Dedifferentiated amniotic fluid mesenchymal stem cell (primary cell): Measurements from ENCODE around the gene KLF2.
"Not testable (repeated sequence)": the region's sequence is repeated elsewhere in the genome, so short reads cannot be mapped to it uniquely, and the experiment has no call there.

Experiments
- DNase-seq: peaks from one replicate; pipeline ENCODE4 v3.0.0-alpha.2; 2016; ENCODE audit errors: extremely low spot score

KLF2 gene

GRCh38 chr19:16324384-16325160 is at the start of gene KLF2:
Gene KLF2, plus strand, starts transcription at chr19:16324826. Its CDS starts 98 bp downstream, at chr19:16324924.
- DNase-seq, result peak; percentile 87

DNA sequence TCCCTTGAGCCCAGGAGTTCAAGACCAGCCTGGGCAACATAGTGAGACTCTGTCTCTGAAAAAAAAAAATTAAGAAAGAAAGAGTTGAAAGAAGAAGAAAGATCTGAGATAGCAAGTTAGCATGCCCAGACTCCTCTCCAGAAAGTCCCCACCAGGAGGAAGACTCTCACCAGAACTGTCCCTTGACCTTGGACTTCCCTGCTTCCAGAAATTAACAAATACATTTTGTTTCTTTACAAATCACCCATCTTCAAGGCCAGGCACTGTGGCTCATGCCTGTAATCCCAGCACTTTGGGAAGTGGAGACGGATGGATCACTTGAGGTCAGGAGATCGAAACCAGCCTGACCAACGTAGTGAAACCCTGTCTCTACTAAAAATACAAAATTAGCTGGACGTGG is 44.3 kb upstream of the KLF2 start:
- DNase-seq, result no peak

DNA sequence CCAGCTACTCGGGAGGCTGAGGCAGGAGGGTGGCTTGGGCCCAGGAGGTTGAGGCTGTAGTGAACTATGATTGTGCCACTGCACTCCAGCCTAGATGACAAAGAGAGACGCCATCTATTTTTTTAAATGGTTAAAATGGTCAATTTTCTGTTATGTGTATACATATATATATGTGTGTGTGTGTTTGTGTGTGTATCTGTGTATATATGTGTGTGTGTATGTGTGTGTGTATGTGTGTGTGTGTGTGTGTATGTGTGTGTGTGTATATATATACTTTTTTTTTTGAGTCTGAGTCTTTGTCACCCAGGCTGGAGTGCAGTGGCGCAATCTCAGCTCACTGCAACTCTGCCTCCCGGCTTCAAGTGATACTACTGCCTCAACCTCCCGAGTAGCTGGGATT is 42.9 kb upstream of the KLF2 start:
- DNase-seq, result no peak

GRCh38 chr19:16283210-16284061 is 41.2 kb upstream of the KLF2 start:
- DNase-seq, result no peak

- DNase-seq, result no peak
These were observed 40.1 kb upstream of the KLF2 start for GRCh38 chr19:16284505-16284904.

GRCh38 chr19:16285079-16285478 is 39.5 kb upstream of the KLF2 start:
- DNase-seq, result not testable (repeated sequence)

- no peak for DNase-seq
These were observed 38.7 kb upstream of the KLF2 start for GRCh38 chr19:16285769-16286498.

- no peak for DNase-seq
These were observed 36.1 kb upstream of the KLF2 start for GRCh38 chr19:16288544-16288943.

- DNase-seq, result no peak
These were observed 35.0 kb upstream of the KLF2 start for GRCh38 chr19:16289594-16289993.

- no peak for DNase-seq
These were observed 33.9 kb upstream of the KLF2 start for GRCh38 chr19:16290692-16291091.

- peak; percentile 93 for DNase-seq
These were observed 31.2 kb upstream of the KLF2 start for GRCh38 chr19:16293118-16294091.

GRCh38 chr19:16295057-16295456 is 29.6 kb upstream of the KLF2 start:
- no peak for DNase-seq

DNA sequence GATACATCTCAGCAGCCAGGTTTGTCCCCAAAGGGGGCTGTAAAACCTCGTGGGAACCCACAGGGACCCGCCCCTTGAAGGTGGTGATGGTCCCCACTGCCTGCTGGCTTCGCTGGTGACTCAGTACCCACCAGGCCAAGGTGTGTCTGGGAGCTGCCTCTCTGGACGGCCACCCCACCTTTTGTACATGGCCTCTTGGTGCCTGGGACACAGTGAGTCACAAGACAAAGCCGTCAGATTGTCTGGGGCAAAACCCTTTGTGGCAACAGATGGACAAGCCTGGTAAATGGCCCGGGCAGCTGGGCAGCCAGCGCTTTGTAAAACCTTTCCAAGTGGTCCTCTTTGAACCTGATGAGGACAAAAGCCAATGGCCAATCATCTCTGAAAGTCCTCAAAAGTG is 27.9 kb upstream of the KLF2 start:
- no peak for DNase-seq

- DNase-seq, result no peak
These were observed 26.9 kb upstream of the KLF2 start for GRCh38 chr19:16297575-16298178.

DNA sequence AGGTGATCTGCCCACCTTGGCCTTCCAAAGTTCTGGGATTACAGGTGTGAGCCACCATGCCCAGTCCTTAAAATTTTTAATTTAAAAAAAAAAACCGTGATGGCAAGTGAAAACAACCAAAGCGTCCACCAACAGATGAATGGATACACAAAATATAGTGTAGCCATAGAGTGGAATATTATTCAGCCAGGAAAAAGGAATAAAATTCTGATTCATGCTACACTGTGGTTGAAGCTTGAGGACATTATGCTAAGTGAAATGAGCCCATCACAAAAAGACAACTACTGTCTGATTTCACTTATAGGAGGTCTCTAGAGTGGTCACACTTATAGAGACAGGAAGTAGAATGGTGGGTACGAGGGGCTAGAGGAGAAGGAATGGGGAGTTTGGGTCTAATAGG is 26.3 kb upstream of the KLF2 start:
- no peak for DNase-seq

DNA sequence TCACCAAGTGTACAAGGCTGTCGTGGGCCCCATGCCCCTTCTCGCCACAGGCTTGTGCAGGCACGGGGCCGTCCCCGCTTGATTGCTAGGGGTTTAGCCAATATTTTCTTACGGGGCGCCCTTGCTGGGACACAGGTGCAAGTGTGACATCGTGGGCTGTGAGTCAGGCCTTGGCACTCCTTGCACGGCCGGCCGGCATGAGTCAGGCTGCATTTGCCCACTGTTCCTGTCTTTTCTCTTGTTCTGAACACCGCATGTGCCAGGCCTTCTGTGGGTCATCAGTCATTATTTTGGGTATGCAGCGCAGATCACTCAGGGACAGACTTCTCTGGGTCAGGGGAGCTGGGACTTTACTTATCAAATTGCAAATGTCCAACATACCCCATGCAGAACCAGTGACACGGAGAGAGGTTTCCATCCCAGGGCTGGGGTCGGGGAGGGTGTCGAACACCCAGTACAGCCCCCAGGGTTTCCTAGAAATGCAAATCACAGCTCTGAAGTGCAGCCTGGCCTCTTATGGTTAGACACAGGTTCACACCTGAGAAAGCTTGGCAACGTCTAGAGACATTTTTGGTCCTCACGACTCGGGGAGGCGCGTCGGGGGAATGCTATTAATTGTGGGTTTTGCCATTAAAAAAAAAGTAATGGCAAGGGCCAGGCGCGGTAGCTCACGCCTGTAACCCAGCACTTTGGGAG is 22.5 kb upstream of the KLF2 start:
- no peak for DNase-seq

GRCh38 chr19:16303755-16304154 is 20.9 kb upstream of the KLF2 start:
- no peak for DNase-seq

GRCh38 chr19:16304511-16304910 is 20.1 kb upstream of the KLF2 start:
- DNase-seq, result not testable (repeated sequence)

DNA sequence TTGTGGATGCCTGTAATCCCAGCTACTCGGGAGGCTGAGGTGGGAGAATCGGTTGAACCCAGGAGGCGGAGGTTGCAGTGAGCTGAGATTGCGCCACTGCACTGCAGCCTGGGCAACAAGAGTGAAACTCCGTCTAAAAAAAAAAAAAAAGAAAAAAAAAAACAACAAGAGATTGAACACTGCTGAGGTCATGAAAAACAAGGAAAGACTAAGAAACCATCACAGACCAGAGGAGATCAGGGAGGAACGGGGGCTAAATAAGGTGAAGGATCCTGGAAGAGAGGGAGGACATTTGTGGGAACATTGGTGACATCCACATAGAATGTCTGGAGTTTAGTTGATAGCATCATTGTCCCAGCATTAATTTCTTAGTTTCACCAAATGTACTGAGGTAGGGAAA is 19.6 kb upstream of the KLF2 start:
- not testable (repeated sequence) for DNase-seq
